ENCODE data around the gene CLBA1.
A peak's percentile ranks its signal among the peaks of the same experiment; 100 is the strongest.
"Not testable (repeated sequence)": the region's sequence is repeated elsewhere in the genome, so short reads cannot be mapped to it uniquely, and the experiment has no call there.

Gene CLBA1

DNA sequence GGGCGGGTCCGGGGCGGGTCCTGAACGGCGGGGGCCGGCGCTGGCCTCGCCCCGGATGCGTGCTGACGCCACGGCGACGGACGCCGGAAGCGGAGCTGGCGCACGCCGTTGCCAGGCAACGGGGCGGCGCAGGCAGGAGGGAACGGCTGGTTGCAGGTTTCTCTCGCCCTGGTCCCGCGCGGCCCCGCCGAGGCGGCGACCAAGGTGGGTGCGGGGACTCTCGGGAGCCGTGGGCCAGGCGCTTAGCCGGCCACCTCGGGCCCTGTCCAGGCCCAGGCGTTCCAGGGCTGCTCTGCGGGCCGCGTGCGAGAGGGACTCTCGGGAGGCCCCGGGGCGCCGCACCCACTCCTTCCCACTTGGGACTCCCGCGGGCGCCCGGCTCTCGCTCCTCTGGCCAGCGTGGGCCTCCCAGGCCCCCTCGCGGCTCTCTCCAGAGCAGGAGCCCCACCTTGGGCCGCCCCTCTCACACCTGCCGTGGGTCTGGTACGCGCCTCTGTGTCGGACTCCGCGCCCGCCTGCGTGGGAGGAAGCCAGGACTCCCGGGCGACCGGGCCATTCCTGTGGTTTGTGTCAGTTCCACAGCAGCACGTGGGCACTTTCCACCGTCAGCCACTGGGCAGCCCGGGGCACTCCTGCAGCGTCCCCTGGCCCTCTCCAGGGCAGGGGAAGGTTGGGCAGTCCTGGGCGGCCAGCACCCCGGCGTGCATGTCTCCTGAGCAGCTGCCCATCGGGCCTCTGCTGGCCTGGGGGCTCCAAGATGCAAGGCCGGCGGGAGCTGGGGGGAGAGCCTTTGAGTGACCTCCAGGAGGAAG is at the start of gene CLBA1:
TSS of gene CLBA1 (plus strand) at position 114 of the 812 bp plus-strand sequence. CDS start at position 758, 644 bp downstream.
- peak; percentile 63 to 72 for DNase-seq (ENCODE audit: low read depth in 2 of 2, low spot score in 1 of 2)

- DNase-seq (ENCODE audit: low read depth in 2 of 2, low spot score in 1 of 2) = no peak
These were observed 49.6 kb upstream of the CLBA1 start for GRCh38 chr14:104935955-104936354.

GRCh38 chr14:104936361-104937155 is 49.0 kb upstream of the CLBA1 start:
- no peak for DNase-seq (ENCODE audit: low read depth in 2 of 2, low spot score in 1 of 2)

GRCh38 chr14:104937161-104937560 is 48.4 kb upstream of the CLBA1 start:
- DNase-seq (ENCODE audit: low read depth in 2 of 2, low spot score in 1 of 2) = no peak

GRCh38 chr14:104937694-104938365 is 47.8 kb upstream of the CLBA1 start:
- DNase-seq (ENCODE audit: low read depth in 2 of 2, low spot score in 1 of 2) = no peak

DNA sequence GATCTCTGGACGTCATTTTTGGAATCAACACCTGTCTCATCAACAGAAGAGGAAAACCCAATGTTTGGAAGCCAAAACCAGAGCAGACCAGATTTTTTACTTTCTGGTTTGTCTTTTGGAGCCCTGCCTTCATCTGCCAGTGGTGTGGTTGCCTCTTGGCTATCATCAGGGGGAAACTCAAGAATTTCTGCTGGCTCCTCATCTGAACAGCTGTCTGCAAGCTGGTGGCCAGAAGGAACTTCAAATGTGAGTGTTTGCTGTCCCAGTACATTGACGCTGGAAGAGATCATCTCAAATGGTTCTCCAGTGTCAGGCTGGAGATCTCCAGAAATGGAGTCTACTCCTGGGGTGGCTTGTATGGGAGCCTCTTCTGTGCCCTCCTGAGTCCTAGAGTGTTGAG is 47.2 kb upstream of the CLBA1 start:
- no peak for DNase-seq (ENCODE audit: low read depth in 2 of 2, low spot score in 1 of 2)

- no peak for DNase-seq (ENCODE audit: low read depth in 2 of 2, low spot score in 1 of 2)
These were observed 46.6 kb upstream of the CLBA1 start for GRCh38 chr14:104938960-104939359.

- no peak for DNase-seq (ENCODE audit: low read depth in 2 of 2, low spot score in 1 of 2)
These were observed 45.8 kb upstream of the CLBA1 start for GRCh38 chr14:104939666-104940410.

DNA sequence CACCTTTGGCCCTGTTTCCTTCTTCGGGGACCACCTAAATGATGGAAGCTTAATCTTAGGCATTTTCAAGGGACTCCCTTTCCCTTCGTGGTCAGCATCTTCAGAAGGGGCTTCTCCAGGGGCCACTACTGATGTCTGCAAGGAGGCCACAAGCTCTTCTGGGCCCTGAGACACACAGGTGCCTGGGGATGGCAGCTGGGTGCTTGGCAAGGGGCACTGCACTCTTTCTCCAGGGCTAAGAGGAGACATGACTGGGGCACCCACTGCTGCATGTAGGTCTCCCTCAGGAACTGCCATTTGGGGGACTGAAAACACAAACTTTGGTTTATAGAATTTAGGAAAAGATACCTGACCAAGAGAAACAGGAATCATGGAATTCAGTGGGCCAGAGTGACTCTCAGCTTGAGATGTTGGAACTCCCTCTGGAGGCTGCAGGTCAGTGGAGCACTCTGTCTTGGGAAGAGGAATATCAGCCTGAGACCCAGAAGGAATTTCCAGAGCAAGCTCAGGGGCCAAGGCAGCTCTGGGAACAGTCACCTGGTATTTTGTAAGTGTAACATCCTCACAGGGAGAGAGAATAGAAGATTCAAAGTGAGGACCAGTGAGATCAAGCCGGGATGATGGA is 45.0 kb upstream of the CLBA1 start:
- no peak for DNase-seq (ENCODE audit: low read depth in 2 of 2, low spot score in 1 of 2)

GRCh38 chr14:104941508-104942365 is 43.9 kb upstream of the CLBA1 start:
- no peak for DNase-seq (ENCODE audit: low read depth in 2 of 2, low spot score in 1 of 2)

DNA sequence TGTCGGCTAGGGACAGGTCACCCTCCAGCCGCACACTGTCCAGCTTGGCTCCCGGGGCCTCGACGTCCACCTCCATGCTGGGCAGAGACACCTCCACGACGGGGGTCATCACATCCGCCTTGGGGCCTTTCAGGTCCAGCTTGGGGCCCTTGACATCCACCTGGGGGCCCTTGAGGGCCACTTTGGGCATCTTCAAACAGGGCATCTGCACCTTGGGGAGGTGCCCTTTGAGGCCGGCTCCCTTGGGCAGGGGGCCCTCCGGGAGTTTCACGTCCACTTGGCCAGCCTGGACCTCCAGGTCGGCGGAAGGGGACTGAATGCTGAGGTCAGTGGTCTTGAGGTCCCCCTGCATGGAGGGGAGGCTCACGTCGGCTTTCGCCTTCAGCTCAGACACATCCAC is 43.0 kb upstream of the CLBA1 start:
- no peak for DNase-seq (ENCODE audit: low read depth in 2 of 2, low spot score in 1 of 2)

- not testable (repeated sequence) for DNase-seq (ENCODE audit: low read depth in 2 of 2, low spot score in 1 of 2)
These were observed 42.2 kb upstream of the CLBA1 start for GRCh38 chr14:104943216-104944015.

DNA sequence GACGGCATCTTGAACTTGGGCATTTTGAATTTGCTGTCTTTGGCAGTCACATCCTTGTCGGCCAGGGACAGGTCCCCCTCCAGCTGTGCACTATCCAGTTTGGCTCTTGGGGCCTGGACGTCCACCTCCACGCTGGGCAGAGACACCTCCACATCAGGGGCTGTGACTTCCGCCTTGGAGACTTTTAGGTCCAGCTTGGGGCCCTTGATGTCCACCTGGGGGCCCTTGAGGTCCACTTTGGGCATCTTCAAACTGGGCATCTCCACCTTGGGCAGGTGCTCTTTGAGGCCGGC is 41.6 kb upstream of the CLBA1 start:
- DNase-seq (ENCODE audit: low read depth in 2 of 2, low spot score in 1 of 2) = not testable (repeated sequence)

GRCh38 chr14:104944436-104945205 is 41.0 kb upstream of the CLBA1 start:
- DNase-seq (ENCODE audit: low read depth in 2 of 2, low spot score in 1 of 2) = not testable (repeated sequence)

DNA sequence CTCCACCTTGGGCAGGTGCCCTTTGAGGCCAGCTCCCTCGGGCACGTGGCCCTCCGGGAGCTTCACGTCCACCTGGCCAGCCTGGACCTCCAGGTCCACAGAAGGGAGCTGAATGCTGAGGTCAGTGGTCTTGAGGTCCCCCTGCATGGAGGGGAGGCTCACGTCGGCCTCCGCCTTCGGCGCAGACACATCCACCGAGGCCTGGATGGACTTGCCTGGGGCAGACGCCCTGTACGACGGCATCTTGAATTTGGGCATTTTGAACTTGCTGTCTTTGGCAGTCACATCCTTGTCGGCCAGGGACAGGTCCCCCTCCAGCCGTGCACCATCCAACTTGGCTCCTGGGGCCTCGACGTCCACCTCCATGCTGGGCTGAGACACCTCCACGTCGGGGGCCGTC is 40.3 kb upstream of the CLBA1 start:
- DNase-seq (ENCODE audit: low read depth in 2 of 2, low spot score in 1 of 2) = not testable (repeated sequence)

GRCh38 chr14:104945986-104946965 is 39.3 kb upstream of the CLBA1 start:
- not testable (repeated sequence) for DNase-seq (ENCODE audit: low read depth in 2 of 2, low spot score in 1 of 2)

DNA sequence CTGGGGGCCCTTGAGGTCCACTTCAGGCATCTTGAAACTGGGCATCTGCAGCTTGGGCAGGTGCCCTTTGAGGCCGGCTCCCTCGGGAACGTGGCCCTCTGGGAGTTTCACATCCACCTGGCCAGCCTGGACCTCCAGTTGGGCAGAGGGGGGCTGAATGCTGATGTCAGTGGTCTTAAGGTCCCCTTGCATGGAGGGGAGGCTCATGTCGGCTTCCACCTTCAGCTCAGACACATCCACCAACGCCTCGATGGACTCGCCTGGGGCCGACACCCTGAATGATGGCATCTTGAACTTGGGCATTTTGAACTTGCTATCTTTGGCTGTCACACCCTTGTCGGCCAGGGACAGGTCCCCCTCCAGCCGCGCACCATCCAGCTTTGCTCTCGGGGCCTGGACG is 38.4 kb upstream of the CLBA1 start:
- DNase-seq (ENCODE audit: low read depth in 2 of 2, low spot score in 1 of 2) = not testable (repeated sequence)
